Effector CD8-positive, alpha-beta T cell (primary cell): ENCODE measurements around the gene GEMIN7.

Experiments
- DNase-seq: peaks from one replicate; lab custom pipeline; 2025; lab: John Stamatoyannopoulos, UW
- total RNA-seq, 4 experiments: gene quantifications; one replicate each; lab custom pipeline; 2026; lab: John Stamatoyannopoulos, UW

Gene GEMIN7, protein sequence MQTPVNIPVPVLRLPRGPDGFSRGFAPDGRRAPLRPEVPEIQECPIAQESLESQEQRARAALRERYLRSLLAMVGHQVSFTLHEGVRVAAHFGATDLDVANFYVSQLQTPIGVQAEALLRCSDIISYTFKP
- 8.7 to 17.9 (median 15.1) reads per million in 4 experiments for total RNA-seq

DNA sequence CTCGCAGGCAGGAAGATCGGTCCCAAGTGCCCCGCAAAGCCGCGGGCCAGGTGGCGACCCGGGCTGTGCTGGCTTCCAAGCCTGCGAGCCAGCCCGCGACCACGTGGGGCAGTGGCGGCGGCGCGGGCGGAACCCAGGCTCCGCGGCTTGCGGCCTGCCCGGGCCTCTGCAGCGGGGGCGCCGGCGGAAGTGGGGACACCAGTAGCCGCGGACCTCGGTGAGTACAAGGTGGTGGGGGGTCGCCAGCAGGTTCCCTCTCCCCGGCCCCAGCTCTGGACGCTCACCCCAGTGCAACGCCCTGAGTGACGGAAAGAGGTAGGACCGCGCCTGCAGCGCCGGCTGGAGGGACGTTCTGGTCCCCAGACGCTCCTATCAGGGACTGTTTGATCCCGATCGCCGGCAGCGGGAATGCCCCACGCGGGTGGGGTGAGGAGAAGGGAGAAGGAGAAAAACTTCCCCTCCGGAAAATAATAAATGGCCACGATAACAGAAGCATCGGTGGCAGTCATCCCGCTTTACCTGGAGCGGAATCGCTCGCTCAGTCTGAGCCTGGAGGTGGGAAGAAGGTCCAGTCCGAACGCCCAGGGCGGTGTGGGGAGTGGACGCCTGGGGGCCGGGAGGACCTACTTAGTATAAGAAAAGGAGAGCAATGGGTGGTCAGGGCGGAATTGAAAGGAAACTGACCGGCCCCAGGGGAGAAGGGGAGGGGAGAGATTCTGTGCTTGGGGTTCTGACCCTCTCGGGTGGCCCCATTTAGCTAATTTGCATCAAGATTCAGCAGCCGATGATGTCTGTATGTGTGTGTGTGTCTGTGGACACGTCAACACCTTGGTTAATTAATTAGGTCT is at the start of gene GEMIN7:
GEMIN7 (plus strand) TSS at position 198 of the 848 bp plus-strand sequence. CDS start 10,855 bp downstream, outside the sequence.
- DNase-seq = peak; percentile 55

DNA sequence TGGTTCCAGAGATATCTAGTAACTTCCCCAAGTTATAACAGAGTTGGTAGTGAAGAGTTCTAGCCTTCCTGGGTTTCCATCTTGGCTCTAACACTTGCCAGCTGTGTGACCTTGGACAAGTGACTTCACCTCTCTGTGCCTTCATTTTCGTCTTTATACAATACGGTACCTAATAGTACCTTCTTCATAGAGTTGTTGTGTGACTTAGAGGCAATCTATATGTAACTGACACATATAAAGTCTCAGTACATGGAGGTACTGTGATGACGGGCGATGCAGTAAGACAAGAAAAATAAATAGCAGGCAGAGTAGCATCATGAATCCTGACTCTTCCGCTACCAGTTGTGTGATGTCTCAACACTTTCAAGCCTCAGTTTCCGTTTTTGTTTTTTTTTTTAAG is 48.2 kb upstream of the GEMIN7 start:
- no peak for DNase-seq

DNA sequence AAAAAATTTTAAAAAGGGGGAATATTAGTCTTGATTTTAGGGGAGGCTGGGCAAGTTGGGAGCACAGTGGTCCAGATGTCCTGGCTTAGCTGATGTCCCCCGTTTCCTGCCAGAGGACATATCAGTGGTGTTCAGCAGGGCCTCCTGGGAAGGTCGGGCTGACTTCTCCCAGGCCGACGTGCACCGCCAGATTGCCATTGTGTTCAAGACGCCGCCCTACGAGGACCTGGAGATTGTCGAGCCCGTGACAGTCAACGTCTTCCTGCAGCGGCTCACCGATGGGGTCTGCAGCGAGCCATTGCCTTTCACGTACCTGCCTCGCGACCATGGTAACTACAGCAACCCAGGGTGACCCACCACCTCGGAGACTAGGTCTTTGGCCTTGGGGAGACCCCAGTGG is 46.6 kb upstream of the GEMIN7 start:
- DNase-seq = no peak

DNA sequence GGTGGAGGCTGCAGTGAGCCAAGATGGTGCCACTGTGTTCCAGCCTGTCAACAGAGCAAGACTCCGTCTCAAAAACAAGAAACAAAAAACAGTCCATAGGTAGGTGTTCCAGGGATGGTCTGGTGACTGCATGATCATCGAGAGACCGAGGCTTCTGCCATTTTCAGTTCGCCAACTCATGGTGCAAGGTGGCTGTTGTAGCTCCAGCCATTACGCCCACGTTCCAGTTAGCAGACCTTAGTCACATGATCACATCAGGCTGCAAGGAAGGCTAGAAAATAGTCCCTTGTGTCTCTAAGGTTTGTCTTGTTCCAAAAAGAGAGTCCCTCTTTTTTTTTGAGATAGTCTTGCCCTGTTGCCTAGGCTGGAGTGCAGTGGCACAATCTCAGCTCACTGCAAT is 43.3 kb upstream of the GEMIN7 start:
- DNase-seq = no peak

DNA sequence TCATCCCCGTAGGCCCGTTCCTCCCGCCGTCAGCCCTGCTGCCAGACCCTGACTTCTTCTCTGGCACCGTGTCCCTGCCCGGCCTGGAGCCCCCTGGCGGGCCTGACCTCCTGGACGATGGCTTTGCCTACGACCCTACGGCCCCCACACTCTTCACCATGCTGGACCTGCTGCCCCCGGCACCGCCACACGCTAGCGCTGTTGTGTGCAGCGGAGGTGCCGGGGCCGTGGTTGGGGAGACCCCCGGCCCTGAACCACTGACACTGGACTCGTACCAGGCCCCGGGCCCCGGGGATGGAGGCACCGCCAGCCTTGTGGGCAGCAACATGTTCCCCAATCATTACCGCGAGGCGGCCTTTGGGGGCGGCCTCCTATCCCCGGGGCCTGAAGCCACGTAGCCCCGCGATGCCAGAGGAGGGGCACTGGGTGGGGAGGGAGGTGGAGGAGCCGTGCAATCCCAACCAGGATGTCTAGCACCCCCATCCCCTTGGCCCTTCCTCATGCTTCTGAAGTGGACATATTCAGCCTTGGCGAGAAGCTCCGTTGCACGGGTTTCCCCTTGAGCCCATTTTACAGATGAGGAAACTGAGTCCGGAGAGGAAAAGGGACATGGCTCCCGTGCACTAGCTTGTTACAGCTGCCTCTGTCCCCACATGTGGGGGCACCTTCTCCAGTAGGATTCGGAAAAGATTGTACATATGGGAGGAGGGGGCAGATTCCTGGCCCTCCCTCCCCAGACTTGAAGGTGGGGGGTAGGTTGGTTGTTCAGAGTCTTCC is 41.5 kb upstream of the GEMIN7 start:
- DNase-seq = no peak

DNA sequence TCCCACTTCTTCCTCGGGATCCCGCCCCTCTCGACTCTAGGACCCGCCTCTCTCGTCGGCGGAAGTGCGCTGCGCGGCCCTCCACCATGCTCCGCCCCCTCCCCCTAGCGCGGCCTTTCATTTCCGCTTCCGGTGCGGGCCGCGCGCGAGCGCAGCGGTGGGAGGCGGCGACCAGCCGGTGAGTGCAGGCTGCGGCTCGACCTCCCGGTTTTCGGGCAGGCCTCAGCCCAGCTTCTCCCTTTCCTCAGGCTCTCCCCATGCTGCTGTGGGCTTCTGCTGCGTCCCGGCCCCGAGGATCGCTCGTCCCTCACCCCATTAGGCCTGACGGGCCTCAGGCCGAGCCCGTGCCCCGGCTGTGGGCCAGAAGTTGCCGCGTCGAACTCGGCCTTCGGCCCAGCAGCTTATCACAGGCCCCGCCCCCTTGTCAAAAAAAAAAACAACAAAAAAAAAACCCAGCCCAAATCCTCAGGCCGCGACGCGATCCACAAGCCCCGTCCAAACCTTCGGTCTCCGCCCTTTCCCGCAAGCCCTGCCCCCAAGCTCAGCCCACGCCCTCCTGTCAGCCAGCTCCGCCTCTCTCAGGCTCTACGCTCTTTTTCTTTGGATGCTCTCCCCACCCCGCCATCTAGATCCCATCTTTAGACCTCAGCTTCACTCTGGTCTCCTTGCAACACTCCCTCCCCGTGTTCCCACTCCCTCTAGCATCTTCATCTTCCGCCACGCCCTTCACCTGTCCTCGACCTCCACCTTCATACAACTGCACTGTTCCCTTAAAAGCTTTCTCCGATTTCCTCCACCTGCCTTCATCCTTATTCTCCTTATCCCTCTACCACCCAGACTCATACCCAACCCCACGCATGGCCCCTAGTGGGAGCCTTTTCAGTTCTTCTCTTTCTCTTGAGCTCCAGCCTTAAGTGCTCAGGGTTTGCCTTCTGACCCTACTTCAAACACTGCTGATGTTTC is 39.8 kb upstream of the GEMIN7 start, which contains the start of gene CLASRP:
CLASRP (plus strand) TSS at position 115 of the 963 bp plus-strand sequence. CDS start 1,168 bp downstream, outside the sequence.
- peak; percentile 82 for DNase-seq

DNA sequence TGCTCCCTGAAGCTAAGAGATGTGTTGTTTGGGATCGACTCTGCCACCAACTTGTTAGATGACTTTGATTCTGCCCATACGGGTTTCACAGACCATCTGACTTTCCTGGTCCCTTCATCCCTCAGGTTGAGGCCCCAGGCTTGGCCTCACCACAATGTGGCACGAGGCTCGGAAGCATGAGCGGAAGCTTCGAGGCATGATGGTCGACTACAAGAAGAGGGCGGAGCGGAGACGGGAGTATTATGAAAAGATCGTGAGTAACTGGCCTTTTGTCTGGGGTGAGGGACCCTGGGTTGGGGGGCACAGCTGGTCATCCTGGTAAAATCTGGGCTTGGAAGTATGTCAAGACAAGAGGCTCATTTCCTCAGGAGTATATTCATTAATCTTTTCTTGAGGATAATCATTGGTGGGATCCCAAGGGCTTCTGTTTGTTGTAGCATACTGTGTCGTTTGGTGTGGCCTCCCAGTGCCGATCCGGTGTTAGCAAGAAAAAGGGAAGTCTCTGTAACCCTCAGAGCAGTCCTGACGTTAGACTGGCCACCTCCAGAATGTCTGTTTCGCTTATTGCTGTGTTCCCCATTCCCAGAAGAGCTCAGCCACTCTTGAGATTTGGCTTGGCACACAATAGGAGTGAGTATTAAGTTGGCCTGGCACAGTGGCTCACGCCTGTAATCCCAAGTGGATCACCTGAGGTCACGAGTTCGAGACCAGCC is 38.8 kb upstream of the GEMIN7 start:
- no peak for DNase-seq

DNA sequence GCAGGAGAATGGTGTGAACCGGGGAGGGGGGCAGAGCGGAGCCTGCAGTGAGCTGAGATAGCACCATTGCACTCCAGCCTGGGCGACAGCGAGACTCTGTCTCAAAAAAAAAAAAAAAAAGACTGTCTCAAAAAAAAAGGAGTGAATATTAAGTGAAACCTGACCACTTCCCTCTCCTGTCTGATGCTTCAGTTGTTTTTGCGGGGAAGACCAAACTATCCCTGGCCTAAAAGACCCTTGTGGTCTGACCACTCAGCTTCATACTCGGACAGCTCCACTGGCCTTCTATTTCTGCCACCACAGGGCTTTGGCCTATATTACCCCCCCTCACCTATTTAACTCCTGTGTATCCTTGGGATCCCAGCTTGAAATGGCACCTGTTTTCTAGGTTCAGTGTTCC is 37.9 kb upstream of the GEMIN7 start:
- DNase-seq = no peak

DNA sequence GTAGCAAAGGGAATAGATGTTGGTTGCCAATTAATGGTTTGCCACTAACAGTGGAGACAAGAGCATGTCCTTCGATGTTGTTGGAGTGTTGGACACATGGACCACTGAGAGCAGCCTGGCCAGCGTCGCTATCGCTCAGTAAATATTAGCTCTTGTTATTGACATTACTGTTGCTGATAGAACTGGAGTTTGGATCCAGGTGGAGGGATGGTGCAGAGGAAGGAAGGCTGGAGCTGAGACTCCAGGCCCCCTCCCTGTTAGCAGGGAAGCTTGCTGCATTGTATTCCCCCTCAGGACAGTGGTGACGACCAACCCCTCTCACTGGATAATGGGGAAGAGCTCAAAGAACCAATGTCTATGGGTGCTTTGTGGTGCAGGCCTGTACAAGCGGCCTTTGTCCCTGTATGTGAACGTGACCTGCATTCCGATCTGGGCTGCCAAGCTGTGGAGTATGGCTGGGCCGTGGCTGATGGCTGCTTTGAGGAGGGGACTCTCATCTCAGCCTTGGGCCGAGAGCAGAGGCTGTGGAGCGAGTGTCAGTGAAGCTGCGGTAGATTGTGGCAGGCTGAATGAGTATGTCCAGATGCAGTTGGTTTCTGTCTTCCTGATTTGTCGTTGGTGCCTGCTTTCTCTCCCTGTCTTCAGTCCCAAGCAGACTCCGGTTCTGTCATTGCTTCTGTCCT is 33.2 kb upstream of the GEMIN7 start:
- DNase-seq = no peak

DNA sequence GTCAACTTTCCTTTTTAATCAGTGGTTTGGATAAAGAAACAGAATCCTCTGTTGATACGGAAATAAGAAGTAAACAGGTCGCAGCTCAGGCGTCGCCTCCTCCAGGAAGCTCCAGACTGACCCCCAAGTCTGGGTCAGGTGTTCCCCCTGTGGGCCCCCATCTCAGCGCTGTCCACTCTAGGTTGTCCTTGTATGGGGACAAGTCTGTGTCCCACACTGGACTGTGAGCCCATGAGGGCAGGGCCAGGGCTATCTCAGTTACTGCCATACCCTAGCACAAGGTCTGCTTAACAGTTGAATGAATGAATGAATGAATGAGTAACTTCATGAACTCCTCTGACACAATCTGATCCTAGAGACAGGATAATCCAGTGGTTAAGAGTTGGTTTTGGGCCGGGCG is 32.7 kb upstream of the GEMIN7 start:
- DNase-seq = no peak

DNA sequence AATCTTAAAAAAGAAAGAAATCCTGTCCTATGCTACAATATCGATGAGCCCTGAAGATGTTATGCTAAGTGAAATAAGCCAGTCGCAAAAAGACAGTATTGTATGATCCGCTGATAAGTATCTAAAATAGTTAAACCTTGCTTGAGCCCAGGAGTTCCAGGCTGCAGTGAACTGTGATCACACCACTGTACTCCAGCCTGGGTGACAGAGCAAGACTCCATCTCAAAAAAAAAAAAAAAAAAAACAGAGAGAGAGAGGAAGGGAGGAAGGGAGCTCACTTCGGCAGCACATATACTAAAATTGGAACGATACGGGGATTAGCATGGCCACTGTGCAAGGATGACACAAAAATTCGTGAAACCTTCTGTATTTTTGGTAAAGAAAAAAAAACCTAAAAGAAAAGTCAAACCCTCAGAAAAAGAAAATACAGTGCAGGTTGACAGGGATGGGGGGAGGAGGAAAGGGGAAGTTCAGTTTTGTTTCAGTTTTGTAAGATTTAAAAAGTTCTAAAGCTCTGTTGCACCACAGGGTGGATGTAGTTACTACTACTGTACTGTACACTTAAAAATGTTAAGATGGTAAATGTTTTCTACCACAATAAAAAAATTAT is 31.8 kb upstream of the GEMIN7 start:
- DNase-seq = no peak

DNA sequence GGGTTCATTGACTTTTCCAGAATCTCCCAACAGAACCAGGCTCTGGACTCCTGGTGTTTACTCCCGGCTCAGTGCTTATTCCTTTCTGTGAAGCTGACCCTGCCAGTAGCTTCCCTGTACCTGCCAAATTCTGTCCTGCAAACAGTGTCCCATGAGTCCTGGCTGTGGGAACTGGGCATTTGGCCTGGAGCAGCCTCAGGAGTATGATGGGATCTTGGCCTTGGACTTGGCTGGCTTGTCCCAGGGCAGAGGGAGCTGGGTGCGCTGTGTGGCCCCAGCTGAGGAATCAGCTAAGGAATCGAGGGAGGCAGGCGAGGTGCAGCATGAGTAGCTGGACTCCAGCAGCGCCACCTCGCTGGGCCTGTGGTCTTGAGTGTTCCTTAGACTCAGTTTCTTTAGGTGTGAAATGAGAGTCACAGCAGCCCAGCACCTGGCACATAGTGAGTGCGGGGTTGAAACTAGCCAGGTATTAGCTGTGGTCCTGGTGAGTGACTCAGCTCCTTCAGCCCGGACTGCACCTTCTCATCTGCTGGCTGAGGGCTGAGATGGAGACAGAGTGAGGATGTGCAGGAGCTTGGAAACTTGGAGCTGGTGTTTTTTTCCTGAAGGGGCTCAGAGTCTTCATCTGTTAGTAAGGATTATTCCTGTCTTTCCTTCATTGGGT is 29.9 kb upstream of the GEMIN7 start:
- DNase-seq = no peak

DNA sequence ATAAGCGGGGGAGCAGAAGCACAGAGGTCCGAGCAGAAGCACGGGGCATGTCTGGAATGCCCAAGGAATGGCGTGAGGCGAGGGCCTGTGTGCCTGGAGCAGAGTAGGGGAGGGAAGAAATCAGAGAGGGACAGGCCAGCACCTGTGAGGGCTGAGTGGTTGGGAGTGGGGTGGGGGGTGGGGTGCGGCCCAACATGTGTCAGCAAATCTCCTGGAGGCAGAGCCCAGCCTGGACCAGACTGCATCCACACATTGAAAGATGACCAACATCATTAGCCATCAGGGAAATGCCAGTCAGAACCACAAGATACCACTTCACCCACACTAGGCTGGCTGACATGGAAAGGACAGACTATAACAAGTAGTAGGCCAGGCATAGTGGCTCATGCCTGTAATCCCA is 29.0 kb upstream of the GEMIN7 start:
- DNase-seq = no peak

DNA sequence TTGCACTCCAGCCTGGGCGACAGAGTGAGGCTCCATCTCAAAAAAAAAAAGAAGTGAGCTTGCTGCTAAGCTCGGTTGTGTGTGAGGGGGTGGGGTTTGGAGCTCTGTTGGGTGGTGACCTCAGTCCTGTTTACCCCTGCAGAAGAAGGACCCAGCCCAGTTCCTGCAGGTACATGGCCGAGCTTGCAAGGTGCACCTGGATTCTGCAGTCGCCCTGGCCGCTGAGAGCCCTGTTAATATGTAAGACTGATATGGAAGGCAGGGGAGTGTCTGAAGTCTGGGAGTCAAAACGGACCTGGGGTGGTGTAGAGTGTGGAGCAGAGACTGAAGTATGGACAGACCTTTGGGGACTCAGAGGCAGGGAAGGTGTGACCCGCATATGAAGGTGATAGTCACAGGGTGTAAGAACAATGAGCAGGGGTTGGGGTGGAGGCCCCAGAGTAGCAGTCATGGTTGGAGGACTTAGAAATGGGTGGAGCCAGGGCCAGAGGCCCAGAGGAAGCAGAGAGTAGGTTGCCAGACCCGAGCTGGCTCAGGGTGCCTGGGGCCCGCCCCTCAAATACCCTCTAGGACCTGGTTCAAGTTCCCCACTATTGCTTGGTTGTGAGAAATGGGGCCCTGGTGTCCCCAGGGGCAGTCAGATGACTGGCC is 27.0 kb upstream of the GEMIN7 start:
- no peak for DNase-seq

DNA sequence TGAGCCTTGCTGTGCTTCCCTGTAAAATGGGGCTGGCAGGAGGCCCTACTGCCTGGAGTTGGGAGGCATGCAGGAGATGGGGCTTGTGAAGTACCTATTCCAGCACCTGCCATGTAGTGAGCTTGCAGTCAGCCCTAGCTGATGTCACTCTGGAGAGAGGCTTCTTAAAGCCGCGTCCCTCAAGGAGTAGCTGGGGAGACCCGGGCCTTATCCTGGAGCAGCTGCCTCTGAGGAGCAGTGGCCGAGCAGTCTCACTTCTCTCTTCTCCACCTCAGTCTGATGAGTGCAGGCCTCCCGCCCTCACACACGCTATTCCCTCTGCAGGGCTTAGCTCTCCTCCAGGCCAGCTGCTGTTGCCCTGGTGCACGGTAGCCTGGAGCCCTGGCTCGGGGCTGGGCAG is 22.2 kb upstream of the GEMIN7 start:
- DNase-seq = no peak

DNA sequence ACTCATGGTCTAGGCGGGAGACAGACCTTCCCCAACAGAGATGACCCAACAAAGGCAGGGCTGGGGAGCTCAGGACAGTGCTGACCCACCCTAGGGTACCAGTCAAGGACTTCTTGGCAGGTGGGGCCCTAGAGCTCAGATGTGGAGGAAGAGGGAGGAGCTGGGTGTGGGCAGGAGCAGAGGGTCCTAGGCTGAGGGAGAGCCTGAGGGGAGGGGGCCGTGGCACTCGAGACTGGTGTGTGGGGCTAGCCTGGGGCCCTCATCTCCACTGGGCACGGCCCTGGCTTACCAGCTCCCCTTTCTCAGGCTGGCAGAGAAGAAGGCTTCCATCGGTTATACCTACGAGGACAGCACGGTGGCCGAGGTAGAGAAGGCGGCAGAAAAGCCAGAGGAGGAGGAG is 21.6 kb upstream of the GEMIN7 start:
- DNase-seq = no peak

DNA sequence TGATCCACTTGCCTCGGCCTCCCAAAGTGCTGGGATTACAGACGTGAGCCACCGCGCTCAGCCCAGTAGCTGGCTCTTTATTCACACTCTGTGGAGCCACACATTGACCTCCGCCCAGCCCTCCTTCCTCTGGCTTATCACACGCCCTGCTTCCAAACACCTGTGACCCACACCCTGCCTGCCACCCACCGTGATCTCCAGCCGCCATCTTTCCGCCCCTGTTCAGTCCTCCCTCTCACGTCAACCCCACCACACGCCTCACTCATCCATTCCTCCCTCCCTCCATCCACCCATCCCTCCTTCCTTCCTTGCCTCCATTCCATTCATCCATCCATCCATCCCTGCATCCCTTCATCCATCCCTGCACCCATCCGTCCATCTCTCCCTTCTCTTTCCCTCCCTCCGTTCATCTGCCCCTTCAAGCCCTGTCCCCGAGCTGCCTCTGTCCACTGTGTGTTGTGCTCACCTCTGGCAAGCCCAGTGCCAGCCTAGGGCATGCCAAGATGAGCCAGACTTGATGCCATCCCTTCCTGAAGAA is 20.4 kb upstream of the GEMIN7 start:
- no peak for DNase-seq

DNA sequence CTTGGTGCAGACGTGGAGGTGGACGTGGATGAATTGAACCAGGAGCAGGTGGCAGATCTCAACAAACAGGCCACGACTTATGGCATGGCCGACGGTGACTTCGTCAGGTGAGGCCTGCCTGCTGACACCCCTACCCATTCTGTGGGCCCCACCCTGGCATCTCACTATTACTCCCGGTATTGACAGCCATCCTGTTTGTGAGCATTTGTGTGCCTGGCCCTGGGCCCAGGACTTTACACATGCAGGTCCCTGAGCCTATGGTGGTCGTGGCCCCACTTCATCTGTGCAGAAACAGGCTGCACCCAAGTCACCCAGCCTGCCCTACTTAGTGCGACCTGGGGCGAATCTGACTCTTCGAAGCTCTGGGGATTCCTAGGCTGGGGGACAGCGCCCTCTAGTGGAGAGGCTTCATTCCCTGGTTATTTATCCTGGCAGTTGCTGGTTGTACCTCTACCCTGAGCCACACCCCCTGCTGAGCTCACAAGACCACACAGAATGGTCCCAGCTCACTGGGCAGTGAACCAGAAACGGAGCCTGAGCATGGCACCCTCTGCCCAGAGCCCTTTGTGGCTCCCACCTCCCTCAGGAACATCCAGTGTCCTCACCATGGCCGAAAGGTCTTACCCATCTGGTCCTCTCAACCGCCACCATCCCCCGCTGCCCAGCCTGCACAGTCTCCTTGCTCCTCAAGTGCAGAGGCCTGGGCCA is 19.6 kb upstream of the GEMIN7 start:
- DNase-seq = peak; percentile 78
